IMR-90 (cell line): Measurements from ENCODE around the gene MAS1L. TPM values are rescaled to one million over a fixed set of nuclear protein-coding genes. Genes with fewer than 3 reads are reported as not detected.

Source experiments
- ATAC-seq: fragments of 200-7000 bp; cut with Tn5 transposase; 2 replicates; pipeline ENCODE4 v1.9.1; 2020; ENCODE audit warnings: low read depth, mild to moderate bottlenecking, moderate library complexity
- BruUV-seq: library from RNA; stranded (reverse); fragments of 400-500 nt; replicated peaks from 2 replicates; lab custom pipeline; 2021; lab: Mats Ljungman, UMichigan
- CTCF ChIA-PET: fragments of 300-600 bp; formaldehyde crosslinking; extraction: SDS; loops from one replicate; lab custom pipeline; 2021; ENCODE audit warnings: antibody characterized with exemption; lab: Yijun Ruan, JAX
- POLR2A ChIA-PET: fragments of 300-600 bp; sonication (Branson Sonifier 250); formaldehyde crosslinking; loops from one replicate; lab custom pipeline; 2022; ENCODE audit warnings: antibody characterized with exemption; ENCODE audit not compliant: unreplicated experiment; lab: Charles Lee
- DNase-seq: peaks from one replicate; pipeline ENCODE4 v3.0.0; 2013
- H2AFZ ChIP-seq: replicated peaks from 2 replicates; pipeline ENCODE3; 2013; ENCODE audit warnings: low read length, mild to moderate bottlenecking; ENCODE audit not compliant: poor library complexity
- H2AK5ac ChIP-seq: 2 replicates; pipeline ENCODE4 v1.6.1; 2013; ENCODE audit warnings: low read depth, low read length, inconsistent platforms
- H2AK9ac ChIP-seq: replicated peaks from 2 replicates; pipeline ENCODE3; 2013; ENCODE audit warnings: mild to moderate bottlenecking, low read depth, low read length, moderate library complexity; ENCODE audit not compliant: poor library complexity
- H2BK120ac ChIP-seq: 2 replicates; pipeline ENCODE4 v1.6.1; 2013; ENCODE audit warnings: low read depth, low read length, inconsistent platforms
- H2BK15ac ChIP-seq: 3 replicates; pipeline ENCODE4 v1.6.1; 2013; ENCODE audit warnings: low read depth, low read length, inconsistent platforms
- H2BK20ac ChIP-seq: 2 replicates; pipeline ENCODE4 v1.6.1; 2013; ENCODE audit warnings: low read depth, mild to moderate bottlenecking, inconsistent platforms, low read length, moderate library complexity
- H2BK5ac ChIP-seq: 2 replicates; pipeline ENCODE4 v1.6.1; 2013; ENCODE audit warnings: mild to moderate bottlenecking, low read depth, low read length, inconsistent platforms; ENCODE audit not compliant: poor library complexity, severe bottlenecking
- H3K14ac ChIP-seq: replicated peaks from 2 replicates; pipeline ENCODE4 v1.6.1; 2013; ENCODE audit warnings: low read depth, low read length, inconsistent platforms
- H3K18ac ChIP-seq: 2 replicates; pipeline ENCODE4 v1.6.1; 2013; ENCODE audit warnings: low read depth, low read length, control low read depth
- H3K23ac ChIP-seq: 2 replicates; pipeline ENCODE4 v1.6.1; 2013; ENCODE audit warnings: low read depth, low read length, inconsistent platforms
- H3K27ac ChIP-seq: 2 replicates; pipeline ENCODE4 v1.5.1; 2013; ENCODE audit warnings: mild to moderate bottlenecking, control low read depth, low read length; ENCODE audit not compliant: insufficient read depth
- H3K27me3 ChIP-seq: 2 replicates; pipeline ENCODE4 v1.6.1; 2013; ENCODE audit warnings: low read length; ENCODE audit not compliant: control insufficient read depth, insufficient read depth
- H3K36me3 ChIP-seq: 2 replicates; pipeline ENCODE4 v1.6.1; 2013; ENCODE audit warnings: low read length, mixed read lengths; ENCODE audit not compliant: control insufficient read depth, insufficient read depth
- H3K4ac ChIP-seq: 2 replicates; pipeline ENCODE4 v1.6.1; 2013; ENCODE audit warnings: low read depth, low read length, inconsistent platforms
- H3K4me1 ChIP-seq: 2 replicates; pipeline ENCODE4 v1.6.1; 2013; ENCODE audit warnings: low read length, mixed read lengths; ENCODE audit not compliant: control insufficient read depth, insufficient read depth
- H3K4me2 ChIP-seq: 2 replicates; pipeline ENCODE4 v1.6.1; 2013; ENCODE audit warnings: low read depth, mild to moderate bottlenecking, control low read depth, low read length, moderate library complexity
- H3K4me3 ChIP-seq: 2 replicates; pipeline ENCODE4 v1.5.1; 2013; ENCODE audit warnings: low read depth, mild to moderate bottlenecking, control low read depth, low read length, moderate library complexity; ENCODE audit not compliant: insufficient read depth
- H3K56ac ChIP-seq: 2 replicates; pipeline ENCODE4 v1.6.1; 2013; ENCODE audit warnings: low read length, inconsistent platforms; ENCODE audit not compliant: insufficient read depth; ENCODE audit errors: extremely low read depth
- H3K79me1 ChIP-seq, 2 experiments: 2 replicates each; pipeline ENCODE4 v1.6.1; 2013; ENCODE audit warnings: low read length in 2 of 2, inconsistent platforms in 1 of 2, low read depth in 1 of 2
- H3K9ac ChIP-seq: 2 replicates; pipeline ENCODE4 v1.6.1; 2013; ENCODE audit warnings: low read depth, low read length, control low read depth
- H3K9me1 ChIP-seq: 2 replicates; pipeline ENCODE4 v1.6.1; 2013; ENCODE audit warnings: low read length, inconsistent platforms; ENCODE audit not compliant: insufficient read depth
- H3K9me3 ChIP-seq: 2 replicates; pipeline ENCODE4 v1.6.1; 2013; ENCODE audit warnings: low read length; ENCODE audit not compliant: control insufficient read depth, insufficient read depth
- H4K20me1 ChIP-seq: 2 replicates; pipeline ENCODE4 v1.6.1; 2013; ENCODE audit warnings: low read length, inconsistent platforms; ENCODE audit not compliant: insufficient read depth
- H4K5ac ChIP-seq: 2 replicates; pipeline ENCODE4 v1.6.1; 2013; ENCODE audit warnings: mild to moderate bottlenecking, low read depth, low read length, control low read depth
- H4K8ac ChIP-seq, 2 experiments: 2 replicates each; pipeline ENCODE4 v1.6.1; 2013; ENCODE audit warnings: low read depth in 2 of 2, low read length in 2 of 2, control low read depth in 1 of 2, inconsistent platforms in 1 of 2
- H4K91ac ChIP-seq: 2 replicates; pipeline ENCODE4 v1.6.1; 2013; ENCODE audit warnings: low read depth, low read length, inconsistent platforms; ENCODE audit not compliant: insufficient read depth
- CEBPB ChIP-seq: IDR thresholded peaks from 2 replicates; pipeline ENCODE4 v1.6.1; 2012; ENCODE audit warnings: low read depth, low read length, improper control_type of control experiment
- CHD1 ChIP-seq: IDR thresholded peaks from 2 replicates; pipeline ENCODE4 v1.6.1; 2012; ENCODE audit warnings: low read depth, low read length, improper control_type of control experiment
- FOS ChIP-seq: fragments of 150-350 bp; IDR thresholded peaks from 2 replicates; pipeline ENCODE4 v1.6.1; 2016; ENCODE audit warnings: low read depth, low read length
- MAFK ChIP-seq: IDR thresholded peaks from 2 replicates; pipeline ENCODE4 v1.6.1; 2012; ENCODE audit warnings: low read depth, low read length, improper control_type of control experiment
- MAZ ChIP-seq: IDR thresholded peaks from 2 replicates; pipeline ENCODE4 v1.6.1; 2012; ENCODE audit warnings: low read depth, mild to moderate bottlenecking, low read length, improper control_type of control experiment, moderate library complexity, borderline replicate concordance
- NFE2L2 ChIP-seq: fragments of 150-350 bp; IDR thresholded peaks from 2 replicates; pipeline ENCODE4 v1.6.1; 2016; ENCODE audit warnings: low read depth, mild to moderate bottlenecking, low read length
- RFX5 ChIP-seq: IDR thresholded peaks from 2 replicates; pipeline ENCODE4 v1.8.0; 2012; ENCODE audit warnings: low read depth, mild to moderate bottlenecking, low read length, moderate library complexity
- WGBS, 2 experiments: methylation state at CpG; one replicate each; pipeline versions ENCODE4 v1.1.5 to v1.1.7; 2013; ENCODE audit warnings: missing lambda C conversion rate in 2 of 2; ENCODE audit not compliant: insufficient read length in 1 of 2; ENCODE audit errors: extremely low coverage in 2 of 2; 5-methylcytosine and 5-hydroxymethylcytosine counted together
- dilution Hi-C: fragments of 300-500 bp; cut with HindIII; formaldehyde crosslinking; loops from one replicate; pipeline ENCODE4 v1.14.3; 2018; ENCODE audit warnings: low sequenced_read_pairs; ENCODE audit not compliant: unreplicated experiment
- in situ Hi-C: fragments of 300-500 bp; cut with MboI; formaldehyde crosslinking; loops from 3 replicates; pipeline ENCODE4 v1.14.3; 2019; ENCODE audit warnings: low sequenced_read_pairs, inconsistent platforms, mixed read lengths
- intact Hi-C: fragments of 100-400 bp; cut with micrococcal nuclease; formaldehyde crosslinking; loops from 2 replicates; pipeline ENCODE4 v1.10.0; 2022
- polyA plus RNA-seq, 3 experiments: library from polyadenylated mRNA; depleted of rRNA; stranded (reverse); fragments of >200 nt; gene quantifications; 2 replicates each; pipeline ENCODE4 v1.2.3, GENCODE V29; 2012; ENCODE audit warnings: low replicate concordance in 1 of 3
- total RNA-seq: library from RNA; depleted of rRNA; stranded (reverse); fragments of >200 nt; gene quantifications from 2 replicates; pipeline ENCODE4 v1.2.3, GENCODE V29; 2012
- TF ChIP-seq, protein P1 (sequence below): fragments of 150-350 bp; IDR thresholded peaks from 2 replicates; pipeline ENCODE4 v1.6.1; 2016; ENCODE audit warnings: low read depth, mild to moderate bottlenecking, low read length, moderate library complexity, borderline replicate concordance

Gene MAS1L
- total and polyA plus RNA-seq, 2 of the 4 experiments (the other 2 are of a cell fraction), result not detected

DNA sequence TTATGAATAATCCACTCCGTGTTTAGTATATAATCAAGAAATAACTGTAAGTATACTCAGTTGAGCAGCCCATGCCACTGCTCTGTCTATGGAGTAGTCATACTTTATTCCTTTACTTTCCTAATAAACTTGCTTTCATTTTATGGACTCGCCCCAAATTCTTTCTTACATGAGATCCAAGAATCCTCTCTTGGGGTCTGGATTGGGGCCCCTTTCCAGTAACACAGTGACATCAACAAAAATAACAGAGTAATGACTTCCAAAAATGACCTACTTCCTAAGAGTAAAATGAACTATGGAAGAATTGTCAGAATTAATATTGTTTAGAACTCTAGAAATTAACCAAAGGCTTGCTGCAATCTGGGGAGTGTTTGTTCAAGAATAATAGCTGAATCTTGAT lies 22.0 kb downstream of the MAS1L start:
- Histone ChIP-seq H3K18ac (no peak overlapping the region), H4K20me1 (no peaks in the 10 kb centered on the region), H3K27ac (no peak overlapping the region), H3K4ac (no peak overlapping the region), H2BK120ac (no peak overlapping the region), H3K56ac (no peak overlapping the region), H2BK15ac (no peak overlapping the region), H3K36me3 (no peaks in the 10 kb centered on the region), H3K4me1 (no peaks in the 10 kb centered on the region), H3K23ac (no peak overlapping the region), H3K14ac (no peak overlapping the region), H3K27me3 (no peaks in the 10 kb centered on the region), H2AFZ (no peak overlapping the region), H2AK5ac (no peak overlapping the region), H3K4me2 (no peak overlapping the region), H4K5ac (no peak overlapping the region), H2BK20ac (no peak overlapping the region), H3K9me3 (peaks cover 14% of the 10 kb centered on the region), H3K9ac (no peak overlapping the region), H2BK5ac (no peak overlapping the region), H4K8ac (no peak overlapping the region), H3K79me1 (no peaks in the 10 kb centered on the region), H4K91ac (no peak overlapping the region), H2AK9ac (no peak overlapping the region), H3K9me1 (no peaks in the 10 kb centered on the region), H3K4me3 (no peak overlapping the region)
- no peak for DNase-seq
- in situ Hi-C loops, result no loop called here
- intact Hi-C loops, result no loop called here
- no CpG with 5 or more reads among the region's 2 CpGs for WGBS, 2 experiments
- ChIA-PET POLR2A (no interaction called here), CTCF (no interaction called here)
- TF ChIP-seq NFE2L2 (no peak), CEBPB (no peak), MAFK (no peak), RFX5 (no peak), MAZ (no peak), FOS (no peak), CHD1 (no peak)
- TF ChIP-seq, protein P1, sequence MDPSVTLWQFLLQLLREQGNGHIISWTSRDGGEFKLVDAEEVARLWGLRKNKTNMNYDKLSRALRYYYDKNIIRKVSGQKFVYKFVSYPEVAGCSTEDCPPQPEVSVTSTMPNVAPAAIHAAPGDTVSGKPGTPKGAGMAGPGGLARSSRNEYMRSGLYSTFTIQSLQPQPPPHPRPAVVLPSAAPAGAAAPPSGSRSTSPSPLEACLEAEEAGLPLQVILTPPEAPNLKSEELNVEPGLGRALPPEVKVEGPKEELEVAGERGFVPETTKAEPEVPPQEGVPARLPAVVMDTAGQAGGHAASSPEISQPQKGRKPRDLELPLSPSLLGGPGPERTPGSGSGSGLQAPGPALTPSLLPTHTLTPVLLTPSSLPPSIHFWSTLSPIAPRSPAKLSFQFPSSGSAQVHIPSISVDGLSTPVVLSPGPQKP, result no peak
- no TSS peak for BruUV-seq
- dilution Hi-C loops, result no loop called here
- ATAC-seq, result no peak
